Liver (tissue), 9 donors: Measurements from ENCODE around the gene ATP5F1D. TPM values are rescaled to one million over a fixed set of nuclear protein-coding genes. Genes with fewer than 3 reads are reported as not detected.

Experiments
- DNase-seq: peaks from one replicate; pipeline ENCODE4 v3.0.0-alpha.2; 2017; ENCODE audit warnings: low spot score
- H3K27ac ChIP-seq, 2 donors: one replicate each; pipeline ENCODE4 v1.7.0; 2013; ENCODE audit warnings: inconsistent platforms in 2 of 2, low read length in 2 of 2, control low read depth in 1 of 2, low read depth in 1 of 2, mild to moderate bottlenecking in 1 of 2
- H3K27me3 ChIP-seq, 4 donors: one replicate each; pipeline versions ENCODE4 v1.6.1 to v1.7.0; 2013; ENCODE audit warnings: low read length in 3 of 4, inconsistent platforms in 1 of 4, mild to moderate bottlenecking in 1 of 4, moderate library complexity in 1 of 4; ENCODE audit not compliant: control insufficient read depth in 4 of 4, insufficient read depth in 4 of 4
- H3K36me3 ChIP-seq, 4 donors: one replicate each; pipeline versions ENCODE4 v1.6.1 to v1.7.0; 2013; ENCODE audit warnings: low read length in 3 of 4, mild to moderate bottlenecking in 3 of 4, low read depth in 1 of 4, moderate library complexity in 1 of 4; ENCODE audit not compliant: control insufficient read depth in 4 of 4, insufficient read depth in 3 of 4
- H3K4me1 ChIP-seq, 4 donors: one replicate each; pipeline versions ENCODE4 v1.6.1 to v1.7.0; 2013; ENCODE audit warnings: low read length in 3 of 4, mild to moderate bottlenecking in 3 of 4, moderate library complexity in 1 of 4; ENCODE audit not compliant: control insufficient read depth in 4 of 4, insufficient read depth in 4 of 4
- H3K4me3 ChIP-seq, 3 donors: one replicate each; pipeline versions ENCODE4 v1.6.1 to v1.7.0; 2013; ENCODE audit warnings: low read length in 3 of 3, control low read depth in 1 of 3, low read depth in 1 of 3, mild to moderate bottlenecking in 1 of 3
- H3K9ac ChIP-seq, 2 donors: one replicate each; pipeline ENCODE4 v1.7.0; 2013; ENCODE audit warnings: low read length in 2 of 2, mild to moderate bottlenecking in 2 of 2, moderate library complexity in 2 of 2, control low read depth in 1 of 2, low read depth in 1 of 2
- H3K9me3 ChIP-seq, 4 donors: one replicate each; pipeline versions ENCODE4 v1.6.1 to v1.7.0; 2013; ENCODE audit warnings: low read length in 3 of 4; ENCODE audit not compliant: control insufficient read depth in 4 of 4
- FOXA1 ChIP-seq: IDR thresholded peaks from 2 replicates; pipeline ENCODE4 v1.6.1; 2016; ENCODE audit warnings: antibody characterized with exemption
- FOXA2 ChIP-seq: IDR thresholded peaks from 2 replicates; pipeline ENCODE4 v1.6.1; 2016; ENCODE audit warnings: antibody characterized with exemption
- GABPA ChIP-seq, 2 donors: IDR thresholded peaks in 1 of 2; conservative IDR thresholded peaks in 1 of 2; 2 replicates each; pipeline ENCODE4 v1.6.1; 2016; ENCODE audit warnings: antibody characterized with exemption in 2 of 2, mild to moderate bottlenecking in 1 of 2, moderate library complexity in 1 of 2
- HNF4A ChIP-seq, 2 donors: conservative IDR thresholded peaks; 2 replicates each; pipeline ENCODE4 v1.6.1; 2016; ENCODE audit warnings: antibody characterized with exemption in 2 of 2, mild to moderate bottlenecking in 2 of 2
- HNF4G ChIP-seq: IDR thresholded peaks from 2 replicates; pipeline ENCODE4 v1.6.1; 2016; ENCODE audit warnings: antibody characterized with exemption
- JUND ChIP-seq, 2 donors: IDR thresholded peaks; 2 replicates each; pipeline ENCODE4 v1.6.1; 2016; ENCODE audit warnings: antibody characterized with exemption in 2 of 2
- NR2F2 ChIP-seq: IDR thresholded peaks from 2 replicates; pipeline ENCODE4 v1.6.1; 2016; ENCODE audit warnings: antibody characterized with exemption
- RAD21 ChIP-seq, 2 donors: IDR thresholded peaks; 2 replicates each; pipeline ENCODE4 v1.6.1; 2016; ENCODE audit warnings: antibody characterized with exemption in 2 of 2, mild to moderate bottlenecking in 2 of 2
- RXRA ChIP-seq, 2 donors: IDR thresholded peaks; 2 replicates each; pipeline ENCODE4 v1.6.1; 2017 to 2018; ENCODE audit warnings: antibody characterized with exemption in 2 of 2, mild to moderate bottlenecking in 1 of 2
- SP1 ChIP-seq: IDR thresholded peaks from 2 replicates; pipeline ENCODE4 v1.6.1; 2018; ENCODE audit warnings: antibody characterized with exemption, mild to moderate bottlenecking
- YY1 ChIP-seq: IDR thresholded peaks from 2 replicates; pipeline ENCODE4 v1.6.1; 2016; ENCODE audit warnings: antibody characterized with exemption, mild to moderate bottlenecking
- WGBS: extraction: QIAGEN DNeasy Blood & Tissue Kit; methylation state at CpG from one replicate; pipeline ENCODE4 v1.1.7; 2013; 5-methylcytosine and 5-hydroxymethylcytosine counted together
- polyA plus RNA-seq, 2 donors: library from polyadenylated mRNA; stranded (reverse) in 1 of 2; unstranded in 1 of 2; fragments of 200-250 nt in 1 of 2; fragments of >200 nt in 1 of 2; fragmentation: Nextera tagmentation in 1 of 2; extraction: Ambion mirVana in 1 of 2; gene quantifications; one replicate each; pipeline versions ENCODE4 v1.2.1 to v1.2.3, GENCODE V29; 2013 to 2015
- total RNA-seq, 2 donors: library from RNA; depleted of rRNA; stranded (reverse); fragments of >200 nt; gene quantifications; one replicate each; pipeline ENCODE4 v1.2.3, GENCODE V29; 2014
- TF ChIP-seq, protein P1 (sequence below): IDR thresholded peaks from 2 replicates; pipeline ENCODE4 v1.6.1; 2016; ENCODE audit warnings: antibody characterized with exemption
- TF ChIP-seq, protein P2 (sequence below): fragments of 150-350 bp; IDR thresholded peaks from 2 replicates; pipeline ENCODE4 v1.5.1; 2017; ENCODE audit warnings: improper control_type of control experiment, low read depth, low read length; ENCODE audit not compliant: missing input control
- TF ChIP-seq, protein P3 (sequence below): IDR thresholded peaks from 2 replicates; pipeline ENCODE4 v1.6.1; 2016; ENCODE audit warnings: antibody characterized with exemption, mild to moderate bottlenecking
- donor health status: healthy.
- donor health status: healthy.
- donor health status: healthy.
- donor health status: healthy.
- donor health status: healthy.

Gene ATP5F1D
- total and polyA plus RNA-seq, 4 donors = 20.2 to 315 (median 145) TPM

DNA sequence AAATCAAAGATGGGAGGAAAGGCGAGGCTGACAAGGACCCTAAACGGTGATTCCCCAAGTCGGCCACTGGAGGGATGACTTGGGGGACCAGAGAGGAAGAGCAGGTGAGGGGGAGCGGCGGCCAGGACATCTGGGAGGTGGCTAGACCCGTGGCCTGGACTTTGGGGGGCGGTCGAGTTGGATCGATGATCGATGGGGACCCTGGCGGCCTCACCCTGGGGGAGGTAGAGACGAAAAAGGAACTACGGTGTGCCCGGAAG is 19.9 kb downstream of the ATP5F1D start:
- peaks cover 26 to 72% (median 49%) of the 10 kb centered on the region in 4 donors for H3K4me1 ChIP-seq

DNA sequence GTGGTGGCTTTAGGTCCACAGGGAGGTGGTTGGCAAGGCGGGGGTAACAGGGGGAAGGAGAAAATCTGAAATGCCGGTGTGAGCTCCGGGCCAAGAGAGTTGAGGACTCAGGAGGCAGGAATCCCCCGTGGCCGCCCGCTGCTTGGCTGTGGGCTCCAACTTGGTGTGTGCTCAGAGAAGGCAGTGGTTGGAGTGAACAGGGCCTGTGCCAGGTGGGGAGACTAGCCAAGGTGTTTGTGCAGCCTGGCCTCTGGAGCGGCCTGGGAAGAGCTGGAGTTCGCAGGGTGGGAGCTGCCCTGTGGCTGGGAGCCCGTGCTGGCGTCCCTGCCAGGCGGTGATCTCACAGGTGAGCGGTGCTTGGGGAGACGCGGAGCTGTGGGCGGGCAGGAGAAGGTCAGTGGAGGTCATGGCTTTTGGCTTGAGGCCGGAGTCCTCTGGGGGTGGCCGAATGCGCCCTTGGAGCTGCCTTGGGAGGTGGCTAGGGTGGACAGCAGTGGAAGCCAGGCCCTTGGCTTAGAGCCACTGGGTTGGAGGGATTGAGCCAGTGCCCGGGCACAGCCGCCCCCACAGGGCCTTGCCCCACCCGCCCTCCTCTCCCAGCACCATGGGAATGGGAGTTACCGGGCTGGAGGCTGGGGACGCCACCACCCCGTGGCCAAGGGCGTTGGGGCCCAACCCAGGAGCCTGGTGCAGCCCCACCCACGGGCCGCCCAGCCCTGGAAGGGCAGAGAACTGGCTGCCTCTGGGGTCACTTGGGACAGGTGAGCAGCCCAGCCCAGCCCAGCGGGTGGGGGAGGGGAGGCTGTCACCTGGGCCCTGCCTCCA is 20.5 kb downstream of the ATP5F1D start:
- Histone ChIP-seq H3K4me1 (peaks cover 27 to 72% (median 50%) of the 10 kb centered on the region in 4 donors), H3K36me3 (peaks cover 2 to 6% (median 3%) of the 10 kb centered on the region in 4 donors), H3K27me3 (no peaks in the 10 kb centered on the region), H3K4me3 (peak overlapping the region in 2 of 3 donors; percentile 52 to 62), H3K27ac (peak overlapping the region; percentile 89 to 93), H3K9me3 (no peaks in the 10 kb centered on the region), H3K9ac (peak overlapping the region; percentile 2 to 37)
- peak; percentile 75 for DNase-seq
- 17% methylated on average over 28 of the region's 28 CpGs for WGBS
- TF ChIP-seq RXRA (IDR thresholded peaks at IDR 0.05) (peak; percentile 92), RAD21 (IDR thresholded peaks at IDR 0.05) (peak in 1 of 2 donors; percentile 39), FOXA2 (peak; percentile 32), NR2F2 (peak; percentile 83), GABPA (IDR thresholded peaks at IDR 0.05 in 1 of 2, conservative IDR thresholded peaks at IDR 0.05 in 1 of 2) (no peak), FOXA1 (peak; percentile 38), SP1 (peak; percentile 83), JUND (IDR thresholded peaks at IDR 0.05) (peak; percentile 59)
- TF ChIP-seq, protein P1, sequence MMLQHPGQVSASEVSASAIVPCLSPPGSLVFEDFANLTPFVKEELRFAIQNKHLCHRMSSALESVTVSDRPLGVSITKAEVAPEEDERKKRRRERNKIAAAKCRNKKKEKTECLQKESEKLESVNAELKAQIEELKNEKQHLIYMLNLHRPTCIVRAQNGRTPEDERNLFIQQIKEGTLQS = peak; percentile 59
- TF ChIP-seq, protein P2, sequence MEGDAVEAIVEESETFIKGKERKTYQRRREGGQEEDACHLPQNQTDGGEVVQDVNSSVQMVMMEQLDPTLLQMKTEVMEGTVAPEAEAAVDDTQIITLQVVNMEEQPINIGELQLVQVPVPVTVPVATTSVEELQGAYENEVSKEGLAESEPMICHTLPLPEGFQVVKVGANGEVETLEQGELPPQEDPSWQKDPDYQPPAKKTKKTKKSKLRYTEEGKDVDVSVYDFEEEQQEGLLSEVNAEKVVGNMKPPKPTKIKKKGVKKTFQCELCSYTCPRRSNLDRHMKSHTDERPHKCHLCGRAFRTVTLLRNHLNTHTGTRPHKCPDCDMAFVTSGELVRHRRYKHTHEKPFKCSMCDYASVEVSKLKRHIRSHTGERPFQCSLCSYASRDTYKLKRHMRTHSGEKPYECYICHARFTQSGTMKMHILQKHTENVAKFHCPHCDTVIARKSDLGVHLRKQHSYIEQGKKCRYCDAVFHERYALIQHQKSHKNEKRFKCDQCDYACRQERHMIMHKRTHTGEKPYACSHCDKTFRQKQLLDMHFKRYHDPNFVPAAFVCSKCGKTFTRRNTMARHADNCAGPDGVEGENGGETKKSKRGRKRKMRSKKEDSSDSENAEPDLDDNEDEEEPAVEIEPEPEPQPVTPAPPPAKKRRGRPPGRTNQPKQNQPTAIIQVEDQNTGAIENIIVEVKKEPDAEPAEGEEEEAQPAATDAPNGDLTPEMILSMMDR = no peak
- TF ChIP-seq, protein P3, sequence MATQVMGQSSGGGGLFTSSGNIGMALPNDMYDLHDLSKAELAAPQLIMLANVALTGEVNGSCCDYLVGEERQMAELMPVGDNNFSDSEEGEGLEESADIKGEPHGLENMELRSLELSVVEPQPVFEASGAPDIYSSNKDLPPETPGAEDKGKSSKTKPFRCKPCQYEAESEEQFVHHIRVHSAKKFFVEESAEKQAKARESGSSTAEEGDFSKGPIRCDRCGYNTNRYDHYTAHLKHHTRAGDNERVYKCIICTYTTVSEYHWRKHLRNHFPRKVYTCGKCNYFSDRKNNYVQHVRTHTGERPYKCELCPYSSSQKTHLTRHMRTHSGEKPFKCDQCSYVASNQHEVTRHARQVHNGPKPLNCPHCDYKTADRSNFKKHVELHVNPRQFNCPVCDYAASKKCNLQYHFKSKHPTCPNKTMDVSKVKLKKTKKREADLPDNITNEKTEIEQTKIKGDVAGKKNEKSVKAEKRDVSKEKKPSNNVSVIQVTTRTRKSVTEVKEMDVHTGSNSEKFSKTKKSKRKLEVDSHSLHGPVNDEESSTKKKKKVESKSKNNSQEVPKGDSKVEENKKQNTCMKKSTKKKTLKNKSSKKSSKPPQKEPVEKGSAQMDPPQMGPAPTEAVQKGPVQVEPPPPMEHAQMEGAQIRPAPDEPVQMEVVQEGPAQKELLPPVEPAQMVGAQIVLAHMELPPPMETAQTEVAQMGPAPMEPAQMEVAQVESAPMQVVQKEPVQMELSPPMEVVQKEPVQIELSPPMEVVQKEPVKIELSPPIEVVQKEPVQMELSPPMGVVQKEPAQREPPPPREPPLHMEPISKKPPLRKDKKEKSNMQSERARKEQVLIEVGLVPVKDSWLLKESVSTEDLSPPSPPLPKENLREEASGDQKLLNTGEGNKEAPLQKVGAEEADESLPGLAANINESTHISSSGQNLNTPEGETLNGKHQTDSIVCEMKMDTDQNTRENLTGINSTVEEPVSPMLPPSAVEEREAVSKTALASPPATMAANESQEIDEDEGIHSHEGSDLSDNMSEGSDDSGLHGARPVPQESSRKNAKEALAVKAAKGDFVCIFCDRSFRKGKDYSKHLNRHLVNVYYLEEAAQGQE = peak; percentile 36

More for the DNA sequence above, 19.9 kb downstream of the ATP5F1D start:
- WGBS = 13% methylated on average over 14 of the region's 14 CpGs
- Histone ChIP-seq H3K4me3 (peak overlapping the region; percentile 11 to 62 (median 52)), H3K27ac (peak overlapping the region; percentile 89 to 93), H3K36me3 (peaks cover 7 to 10% (median 7%) of the 10 kb centered on the region in 4 donors), H3K27me3 (no peaks in the 10 kb centered on the region), H3K9me3 (no peaks in the 10 kb centered on the region), H3K9ac (peak overlapping the region; percentile 2 to 59)
- no peak for DNase-seq
- TF ChIP-seq, protein P3 = no peak
- TF ChIP-seq YY1 (no peak), RAD21 (IDR thresholded peaks at IDR 0.05) (no peak), JUND (IDR thresholded peaks at IDR 0.05) (no peak), HNF4A (conservative IDR thresholded peaks at IDR 0.05) (no peak), HNF4G (no peak)
- TF ChIP-seq, protein P1 = no peak
- TF ChIP-seq, protein P2 = peak; percentile 12
